ENCODE measurements around the gene SLC45A1. TPM values are rescaled to one million over a fixed set of nuclear protein-coding genes. Genes with fewer than 3 reads are reported as not detected.

SLC45A1 gene
- total RNA-seq, result 1.2 and 1.4 TPM in 2 replicates

DNA sequence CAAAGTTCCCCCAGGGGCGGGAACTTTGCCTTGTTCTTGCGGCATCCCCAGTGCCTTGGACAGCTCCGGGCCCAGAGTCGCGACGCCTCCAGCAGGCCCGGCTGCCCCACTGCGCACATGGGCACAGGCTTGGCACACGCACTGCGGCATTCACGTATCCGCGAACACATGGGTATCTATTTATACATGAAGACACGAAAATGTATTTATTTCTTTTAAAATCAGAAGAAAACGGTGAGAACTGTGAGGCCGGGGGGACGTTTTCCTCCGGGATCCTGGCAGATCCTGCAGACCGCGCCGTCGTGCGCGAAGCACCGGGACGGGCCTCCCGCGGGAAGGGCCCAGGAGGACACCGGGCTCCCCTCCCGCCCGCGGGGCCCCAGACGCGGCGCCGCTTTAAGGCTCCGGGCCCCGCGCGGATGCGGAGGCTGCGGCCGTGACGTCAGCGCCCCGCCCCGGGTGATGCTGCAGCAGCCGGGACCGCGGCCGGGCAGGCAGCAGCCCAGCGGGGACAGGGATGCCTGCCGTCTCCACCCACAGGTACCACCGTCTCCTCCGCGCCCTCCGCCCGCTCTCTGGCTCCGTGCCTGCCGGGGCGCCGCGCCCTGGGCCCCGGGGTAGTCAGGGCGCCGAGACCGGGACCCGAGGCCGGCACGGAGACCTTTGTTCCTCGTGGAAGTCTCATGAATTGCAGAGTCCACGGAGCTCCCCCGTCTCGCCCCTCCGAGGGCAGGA is at the start of gene SLC45A1:
TSS of gene SLC45A1 (plus strand) at position 468 of the 735 bp plus-strand sequence. CDS start 6,216 bp downstream, outside the sequence.

